Measurements from ENCODE around the gene USP6NL.

Gene USP6NL

DNA sequence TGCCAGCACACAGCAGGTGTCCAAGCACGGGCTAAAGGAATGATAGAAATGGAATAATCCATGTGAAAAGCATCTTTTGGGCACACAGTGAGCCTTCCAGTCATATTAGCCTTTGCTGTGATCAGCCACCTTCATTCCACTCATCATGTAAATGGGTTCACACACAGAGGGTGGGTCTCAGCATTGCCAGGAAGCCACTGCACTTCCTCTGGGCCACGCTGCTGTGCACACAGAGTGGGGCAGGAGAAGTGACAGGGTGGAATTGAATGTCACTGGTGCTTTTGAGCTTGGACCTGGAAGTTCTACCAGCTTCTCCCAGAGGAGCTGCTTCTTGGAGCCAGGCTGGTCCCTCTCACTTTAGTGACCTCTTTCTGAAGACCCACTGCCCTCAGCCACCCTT lies 203.5 kb downstream of the USP6NL start:
- no peak overlapping the region for H3K4me2 ChIP-seq
- H3K4me3 ChIP-seq (IDR thresholded peaks at IDR 0.05; ENCODE audit: insufficient read depth, low read depth, low read length) = no peak overlapping the region

DNA sequence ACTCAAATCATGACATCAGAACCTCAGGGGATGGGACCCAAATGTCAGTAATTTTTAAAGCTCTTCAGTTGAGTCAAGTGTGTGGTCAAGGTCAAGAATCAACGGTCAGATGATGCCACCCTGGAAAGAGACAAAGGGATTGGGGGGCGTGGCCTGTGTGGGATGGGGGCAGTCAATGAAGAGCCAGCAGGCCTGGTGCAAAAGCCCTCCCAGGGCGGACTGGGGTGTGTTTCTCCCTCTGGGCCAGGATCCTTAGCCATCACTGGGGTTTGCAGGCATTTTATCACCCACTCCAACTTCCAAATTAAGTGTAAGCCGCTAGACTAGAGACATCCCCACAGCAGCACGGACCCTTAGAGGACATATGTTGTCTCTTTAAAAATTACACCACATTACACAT lies 204.7 kb downstream of the USP6NL start:
- Histone ChIP-seq H3K4me1 (ENCODE audit: low read depth, poor library complexity, severe bottlenecking) (no peaks in the 10 kb centered on the region), H3K27me3 (ENCODE audit: insufficient read depth, low read depth) (no peaks in the 10 kb centered on the region), H3K36me3 (ENCODE audit: insufficient read depth) (no peaks in the 10 kb centered on the region), H3K4me2 (no peak overlapping the region), H4K20me1 (ENCODE audit: insufficient read depth) (no peaks in the 10 kb centered on the region), H3K9ac (no peak overlapping the region), H3K79me2 (ENCODE audit: insufficient read depth, low read depth) (no peaks in the 10 kb centered on the region), H3K27ac (no peak overlapping the region), H2AFZ (ENCODE audit: low read depth) (no peak overlapping the region), H3K4me3 (IDR thresholded peaks at IDR 0.05; ENCODE audit: insufficient read depth, low read depth, low read length) (no peak overlapping the region)
- TF ChIP-seq, protein P1, sequence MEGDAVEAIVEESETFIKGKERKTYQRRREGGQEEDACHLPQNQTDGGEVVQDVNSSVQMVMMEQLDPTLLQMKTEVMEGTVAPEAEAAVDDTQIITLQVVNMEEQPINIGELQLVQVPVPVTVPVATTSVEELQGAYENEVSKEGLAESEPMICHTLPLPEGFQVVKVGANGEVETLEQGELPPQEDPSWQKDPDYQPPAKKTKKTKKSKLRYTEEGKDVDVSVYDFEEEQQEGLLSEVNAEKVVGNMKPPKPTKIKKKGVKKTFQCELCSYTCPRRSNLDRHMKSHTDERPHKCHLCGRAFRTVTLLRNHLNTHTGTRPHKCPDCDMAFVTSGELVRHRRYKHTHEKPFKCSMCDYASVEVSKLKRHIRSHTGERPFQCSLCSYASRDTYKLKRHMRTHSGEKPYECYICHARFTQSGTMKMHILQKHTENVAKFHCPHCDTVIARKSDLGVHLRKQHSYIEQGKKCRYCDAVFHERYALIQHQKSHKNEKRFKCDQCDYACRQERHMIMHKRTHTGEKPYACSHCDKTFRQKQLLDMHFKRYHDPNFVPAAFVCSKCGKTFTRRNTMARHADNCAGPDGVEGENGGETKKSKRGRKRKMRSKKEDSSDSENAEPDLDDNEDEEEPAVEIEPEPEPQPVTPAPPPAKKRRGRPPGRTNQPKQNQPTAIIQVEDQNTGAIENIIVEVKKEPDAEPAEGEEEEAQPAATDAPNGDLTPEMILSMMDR (conservative IDR thresholded peaks at IDR 0.05; ENCODE audit: low read depth, low read length) = no peak

More for the DNA sequence above, 203.5 kb downstream of the USP6NL start:
- TF ChIP-seq, protein P1 (conservative IDR thresholded peaks at IDR 0.05; ENCODE audit: low read depth, low read length) = no peak
- Histone ChIP-seq H3K79me2 (ENCODE audit: insufficient read depth, low read depth) (no peaks in the 10 kb centered on the region), H4K20me1 (ENCODE audit: insufficient read depth) (no peaks in the 10 kb centered on the region), H3K4me1 (ENCODE audit: low read depth, poor library complexity, severe bottlenecking) (no peaks in the 10 kb centered on the region), H3K9ac (no peak overlapping the region), H3K36me3 (ENCODE audit: insufficient read depth) (no peaks in the 10 kb centered on the region), H3K27ac (no peak overlapping the region), H2AFZ (ENCODE audit: low read depth) (no peak overlapping the region), H3K27me3 (ENCODE audit: insufficient read depth, low read depth) (no peaks in the 10 kb centered on the region)

DNA sequence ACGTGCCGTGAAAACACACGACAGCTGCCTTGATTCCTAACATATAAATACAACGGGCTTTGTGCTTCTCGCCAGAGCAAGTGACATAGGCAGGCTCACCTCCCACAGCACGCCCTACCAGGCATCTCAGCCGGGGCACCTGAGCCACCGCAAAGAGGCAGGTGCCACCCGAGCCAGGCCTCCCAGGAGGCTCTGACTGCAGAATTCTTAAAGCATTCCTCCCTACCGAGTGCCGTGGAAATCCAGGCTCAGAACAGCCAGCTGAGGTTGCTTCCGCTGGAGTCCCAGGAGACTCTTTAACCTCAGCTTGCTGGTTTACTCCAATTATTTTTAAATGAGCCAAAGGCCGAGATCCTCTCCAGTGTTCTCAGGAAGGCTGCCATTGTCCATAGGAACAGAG lies 206.5 kb downstream of the USP6NL start:
- no peak overlapping the region for H3K4me3 ChIP-seq (IDR thresholded peaks at IDR 0.05; ENCODE audit: insufficient read depth, low read depth, low read length)
- H3K4me1 ChIP-seq (ENCODE audit: low read depth, poor library complexity, severe bottlenecking) = no peaks in the 10 kb centered on the region
- no peaks in the 10 kb centered on the region for H4K20me1 ChIP-seq (ENCODE audit: insufficient read depth)
- no peaks in the 10 kb centered on the region for H3K79me2 ChIP-seq (ENCODE audit: insufficient read depth, low read depth)
- no peak overlapping the region for H2AFZ ChIP-seq (ENCODE audit: low read depth)
- no peak overlapping the region for H3K4me2 ChIP-seq
- no peak overlapping the region for H3K27ac ChIP-seq
- TF ChIP-seq, protein P1 (conservative IDR thresholded peaks at IDR 0.05; ENCODE audit: low read depth, low read length) = no peak
- no peaks in the 10 kb centered on the region for H3K36me3 ChIP-seq (ENCODE audit: insufficient read depth)
- H3K9ac ChIP-seq = no peak overlapping the region
- H3K27me3 ChIP-seq (ENCODE audit: insufficient read depth, low read depth) = no peaks in the 10 kb centered on the region

Measured in KMS-11 (cell line).